SK-N-SH treated with all-trans-retinoic acid at 6 μM for 48 hours (cell line): ENCODE data around the gene GARNL3.

Experiments used
- ATAC-seq: fragments of 200-7000 bp; cut with Tn5 transposase; 3 replicates; pipeline ENCODE4 v1.9.1; 2020; ENCODE audit warnings: mild to moderate bottlenecking, moderate library complexity
- ARNTL ChIP-seq: fragments of 450-650 bp; formaldehyde crosslinking; IDR thresholded peaks from 2 replicates; pipeline ENCODE4 v1.5.0; 2020; ENCODE audit warnings: low read depth, mild to moderate bottlenecking, moderate library complexity, borderline replicate concordance
- BACH2 ChIP-seq: fragments of 250-450 bp; sonication (Bioruptor Pico); IDR thresholded peaks from 2 replicates; pipeline ENCODE4 v1.9.0; 2021; ENCODE audit warnings: mild to moderate bottlenecking, borderline replicate concordance
- CREB5 ChIP-seq: fragments of 250-450 bp; sonication (Bioruptor Pico); IDR thresholded peaks from 2 replicates; pipeline ENCODE4 v1.5.1; 2020; ENCODE audit warnings: low read depth, mild to moderate bottlenecking, moderate library complexity
- CSDC2 ChIP-seq: fragments of 250-450 bp; sonication (Bioruptor Pico); IDR thresholded peaks from 2 replicates; pipeline ENCODE4 v1.5.0; 2020; ENCODE audit warnings: mild to moderate bottlenecking, moderate library complexity
- CSRNP3 ChIP-seq: fragments of 250-450 bp; sonication (Bioruptor Pico); IDR thresholded peaks from 2 replicates; pipeline ENCODE4 v1.5.1; 2021; ENCODE audit warnings: mild to moderate bottlenecking, moderate library complexity
- ESRRG ChIP-seq: fragments of 250-450 bp; sonication (Bioruptor Pico); IDR thresholded peaks from 2 replicates; pipeline ENCODE4 v1.6.1; 2021; ENCODE audit warnings: mild to moderate bottlenecking
- GLIS3 ChIP-seq: fragments of 250-450 bp; sonication (Bioruptor Pico); IDR thresholded peaks from 2 replicates; pipeline ENCODE4 v1.5.0; 2020; ENCODE audit warnings: mild to moderate bottlenecking, moderate library complexity
- ISL1 ChIP-seq: fragments of 250-450 bp; sonication (Bioruptor Pico); IDR thresholded peaks from 2 replicates; pipeline ENCODE4 v2.1.2; 2022; ENCODE audit warnings: mild to moderate bottlenecking, moderate library complexity
- OSR1 ChIP-seq: fragments of 250-450 bp; sonication (Bioruptor Pico); IDR thresholded peaks from 2 replicates; pipeline ENCODE4 v1.8.0; 2022; ENCODE audit warnings: moderate library complexity, mild to moderate bottlenecking, inconsistent platforms
- PATZ1 ChIP-seq: fragments of 250-450 bp; sonication (Bioruptor Pico); IDR thresholded peaks from 2 replicates; pipeline ENCODE4 v1.8.0; 2020; ENCODE audit warnings: mild to moderate bottlenecking, moderate library complexity, borderline replicate concordance
- POU6F1 ChIP-seq: fragments of 250-450 bp; sonication (Bioruptor Pico); IDR thresholded peaks from 2 replicates; pipeline ENCODE4 v1.8.0; 2021; ENCODE audit warnings: low read depth, mild to moderate bottlenecking, moderate library complexity, borderline replicate concordance
- PPARA ChIP-seq: fragments of 250-450 bp; sonication (Bioruptor Pico); IDR thresholded peaks from 2 replicates; pipeline ENCODE4 v1.5.0; 2020; ENCODE audit warnings: mild to moderate bottlenecking, borderline replicate concordance
- RARB ChIP-seq: fragments of 250-450 bp; sonication (Bioruptor Pico); IDR thresholded peaks from 2 replicates; pipeline ENCODE4 v1.8.0; 2021; ENCODE audit warnings: mild to moderate bottlenecking, moderate library complexity
- SNAI2 ChIP-seq: fragments of 250-450 bp; sonication (Bioruptor Pico); IDR thresholded peaks from 2 replicates; pipeline ENCODE4 v1.5.0; 2020; ENCODE audit warnings: mild to moderate bottlenecking, moderate library complexity
- TCF4 ChIP-seq: fragments of 250-450 bp; sonication (Bioruptor Pico); IDR thresholded peaks from 2 replicates; pipeline ENCODE4 v1.8.0; 2021; ENCODE audit warnings: mild to moderate bottlenecking, moderate library complexity, borderline replicate concordance
- TOX ChIP-seq: fragments of 250-450 bp; sonication (Bioruptor Pico); IDR thresholded peaks from 2 replicates; pipeline ENCODE4 v1.8.0; 2021; ENCODE audit warnings: mild to moderate bottlenecking, moderate library complexity, borderline replicate concordance
- TSHZ2 ChIP-seq: fragments of 250-450 bp; sonication (Bioruptor Pico); IDR thresholded peaks from 2 replicates; pipeline ENCODE4 v1.5.0; 2020; ENCODE audit warnings: mild to moderate bottlenecking, moderate library complexity
- ZC3H10 ChIP-seq: fragments of 250-450 bp; sonication (Bioruptor Pico); IDR thresholded peaks from 2 replicates; pipeline ENCODE4 v1.5.1; 2021; ENCODE audit warnings: mild to moderate bottlenecking, moderate library complexity
- ZFP3 ChIP-seq: fragments of 250-450 bp; sonication (Bioruptor Pico); IDR thresholded peaks from 2 replicates; pipeline ENCODE4 v1.5.0; 2020; ENCODE audit warnings: mild to moderate bottlenecking, moderate library complexity
- ZNF565 ChIP-seq: fragments of 450-650 bp; formaldehyde crosslinking; conservative IDR thresholded peaks from 2 replicates; pipeline ENCODE4 v1.5.0; 2020; ENCODE audit warnings: low read depth, mild to moderate bottlenecking, moderate library complexity
- ZNF70 ChIP-seq: fragments of 450-650 bp; formaldehyde crosslinking; IDR thresholded peaks from 2 replicates; pipeline ENCODE4 v1.5.0; 2020; ENCODE audit warnings: mild to moderate bottlenecking, moderate library complexity
- ZNF8 ChIP-seq: fragments of 450-650 bp; formaldehyde crosslinking; IDR thresholded peaks from 2 replicates; pipeline ENCODE4 v1.5.0; 2020; ENCODE audit warnings: mild to moderate bottlenecking, moderate library complexity

GARNL3 gene

GRCh38 chr9:127426756-127427155, 162.2 kb downstream of the GARNL3 start:
- ATAC-seq: no peak

GRCh38 chr9:127428348-127428747, 163.8 kb downstream of the GARNL3 start:
- ATAC-seq: no peak
- no peak for TF ChIP-seq PPARA (CRISPR knock-in tag)
- no peak for TF ChIP-seq CSRNP3
- no peak for TF ChIP-seq PATZ1 (CRISPR knock-in tag)
- no peak for TF ChIP-seq POU6F1 (CRISPR knock-in tag)
- TF ChIP-seq OSR1 (CRISPR knock-in tag): no peak
- no peak for TF ChIP-seq SNAI2 (CRISPR knock-in tag)
- no peak for TF ChIP-seq TCF4
- TF ChIP-seq CREB5 (CRISPR knock-in tag): no peak
- no peak for TF ChIP-seq TOX
- TF ChIP-seq ZC3H10 (CRISPR knock-in tag): no peak
- no peak for TF ChIP-seq ZNF8 (CRISPR knock-in tag)
- no peak for TF ChIP-seq CSDC2 (CRISPR knock-in tag)
- no peak for TF ChIP-seq TSHZ2 (CRISPR knock-in tag)
- TF ChIP-seq ESRRG: no peak
- TF ChIP-seq ZFP3: no peak
- no peak for TF ChIP-seq ZNF70 (CRISPR knock-in tag)
- TF ChIP-seq ARNTL (CRISPR knock-in tag): no peak
- TF ChIP-seq RARB (CRISPR knock-in tag): no peak
- TF ChIP-seq ZNF565 (CRISPR knock-in tag): no peak

More at GRCh38 chr9:127426756-127427155, 162.2 kb downstream of the GARNL3 start:
- TF ChIP-seq ZC3H10 (CRISPR knock-in tag): no peak
- TF ChIP-seq, all 23 proteins: peak for 0

- ATAC-seq: no peak
- TF ChIP-seq POU6F1 (CRISPR knock-in tag) (no peak), GLIS3 (CRISPR knock-in tag) (no peak), ZNF8 (CRISPR knock-in tag) (no peak), ZFP3 (no peak), ESRRG (no peak), ARNTL (CRISPR knock-in tag) (no peak), CSDC2 (CRISPR knock-in tag) (no peak), TOX (no peak), PPARA (CRISPR knock-in tag) (no peak), BACH2 (no peak), CREB5 (CRISPR knock-in tag) (no peak), ISL1 (no peak), PATZ1 (CRISPR knock-in tag) (no peak), CSRNP3 (no peak), ZNF70 (CRISPR knock-in tag) (no peak)
These were observed 165.8 kb downstream of the GARNL3 start for GRCh38 chr9:127430415-127430814.
